Mucosa of stomach (tissue), 1 donor: Measurements from ENCODE around the gene RAI1.

Source experiments
- H3K27me3 ChIP-seq: one replicate; pipeline ENCODE4 v1.7.0; 2013; ENCODE audit warnings: mild to moderate bottlenecking, low read length; ENCODE audit not compliant: control insufficient read depth, insufficient read depth
- H3K36me3 ChIP-seq: one replicate; pipeline ENCODE4 v1.7.0; 2013; ENCODE audit warnings: low read length; ENCODE audit not compliant: control insufficient read depth, insufficient read depth
- H3K4me1 ChIP-seq: one replicate; pipeline ENCODE4 v1.7.0; 2013; ENCODE audit warnings: mild to moderate bottlenecking, low read length; ENCODE audit not compliant: control insufficient read depth, insufficient read depth
- H3K4me3 ChIP-seq: one replicate; pipeline ENCODE4 v1.7.0; 2013; ENCODE audit warnings: low read length
- H3K9ac ChIP-seq: one replicate; pipeline ENCODE4 v1.7.0; 2013; ENCODE audit warnings: mild to moderate bottlenecking, low read length, moderate library complexity
- H3K9me3 ChIP-seq: one replicate; pipeline ENCODE4 v1.7.0; 2013; ENCODE audit warnings: mild to moderate bottlenecking, low read length, moderate library complexity; ENCODE audit not compliant: control insufficient read depth
- donor health status: Pancreatic carcinoma.

The RAI1 gene

GRCh38 chr17:17698869-17699351 lies 17.7 kb downstream of the RAI1 start:
- H3K9me3 ChIP-seq, result no peaks in the 10 kb centered on the region
- peaks cover 84% of the 10 kb centered on the region for H3K4me1 ChIP-seq
- no peaks in the 10 kb centered on the region for H3K27me3 ChIP-seq
- H3K36me3 ChIP-seq, result no peaks in the 10 kb centered on the region
- no peak overlapping the region for H3K9ac ChIP-seq
- no peak overlapping the region for H3K4me3 ChIP-seq

GRCh38 chr17:17699491-17699890 lies 18.2 kb downstream of the RAI1 start:
- Histone ChIP-seq H3K4me3 (no peak overlapping the region), H3K9me3 (no peaks in the 10 kb centered on the region), H3K27me3 (no peaks in the 10 kb centered on the region), H3K9ac (peak overlapping the region; percentile 59), H3K4me1 (peaks cover 81% of the 10 kb centered on the region), H3K36me3 (no peaks in the 10 kb centered on the region)

GRCh38 chr17:17700251-17700969 lies 19.2 kb downstream of the RAI1 start:
- Histone ChIP-seq H3K9ac (peak overlapping the region; percentile 59), H3K27me3 (no peaks in the 10 kb centered on the region), H3K9me3 (no peaks in the 10 kb centered on the region), H3K4me1 (peaks cover 75% of the 10 kb centered on the region), H3K4me3 (no peak overlapping the region), H3K36me3 (no peaks in the 10 kb centered on the region)

- H3K27me3 ChIP-seq, result no peaks in the 10 kb centered on the region
- H3K9ac ChIP-seq, result peak overlapping the region; percentile 59
- no peaks in the 10 kb centered on the region for H3K9me3 ChIP-seq
- no peak overlapping the region for H3K4me3 ChIP-seq
- peaks cover 70% of the 10 kb centered on the region for H3K4me1 ChIP-seq
- H3K36me3 ChIP-seq, result no peaks in the 10 kb centered on the region
Observed at GRCh38 chr17:17701112-17701511, 19.9 kb downstream of the RAI1 start.

GRCh38 chr17:17701658-17702057 lies 20.4 kb downstream of the RAI1 start:
- Histone ChIP-seq H3K4me3 (no peak overlapping the region), H3K36me3 (no peaks in the 10 kb centered on the region), H3K27me3 (no peaks in the 10 kb centered on the region), H3K9me3 (no peaks in the 10 kb centered on the region), H3K9ac (no peak overlapping the region), H3K4me1 (peaks cover 70% of the 10 kb centered on the region)

- H3K9me3 ChIP-seq, result no peaks in the 10 kb centered on the region
- H3K36me3 ChIP-seq, result no peaks in the 10 kb centered on the region
- no peak overlapping the region for H3K9ac ChIP-seq
- no peaks in the 10 kb centered on the region for H3K27me3 ChIP-seq
- H3K4me3 ChIP-seq, result no peak overlapping the region
- peaks cover 62% of the 10 kb centered on the region for H3K4me1 ChIP-seq
Observed at GRCh38 chr17:17702449-17703139, 21.3 kb downstream of the RAI1 start.

GRCh38 chr17:17703140-17703919 lies 22.1 kb downstream of the RAI1 start:
- H3K4me1 ChIP-seq, result peaks cover 61% of the 10 kb centered on the region
- H3K36me3 ChIP-seq, result no peaks in the 10 kb centered on the region
- H3K9ac ChIP-seq, result no peak overlapping the region
- H3K27me3 ChIP-seq, result no peaks in the 10 kb centered on the region
- H3K4me3 ChIP-seq, result no peak overlapping the region
- no peaks in the 10 kb centered on the region for H3K9me3 ChIP-seq

GRCh38 chr17:17704931-17705330 lies 23.7 kb downstream of the RAI1 start:
- H3K9ac ChIP-seq, result no peak overlapping the region
- peaks cover 55% of the 10 kb centered on the region for H3K4me1 ChIP-seq
- H3K27me3 ChIP-seq, result no peaks in the 10 kb centered on the region
- no peak overlapping the region for H3K4me3 ChIP-seq
- H3K9me3 ChIP-seq, result no peaks in the 10 kb centered on the region
- H3K36me3 ChIP-seq, result no peaks in the 10 kb centered on the region

- Histone ChIP-seq H3K36me3 (no peaks in the 10 kb centered on the region), H3K9ac (no peak overlapping the region), H3K27me3 (no peaks in the 10 kb centered on the region), H3K4me3 (no peak overlapping the region), H3K4me1 (peaks cover 56% of the 10 kb centered on the region), H3K9me3 (no peaks in the 10 kb centered on the region)
Observed at GRCh38 chr17:17706140-17707060, 25.1 kb downstream of the RAI1 start.

- Histone ChIP-seq H3K9me3 (no peaks in the 10 kb centered on the region), H3K4me3 (no peak overlapping the region), H3K36me3 (no peaks in the 10 kb centered on the region), H3K9ac (no peak overlapping the region), H3K27me3 (no peaks in the 10 kb centered on the region), H3K4me1 (peaks cover 62% of the 10 kb centered on the region)
Observed at GRCh38 chr17:17708295-17708694, 27.0 kb downstream of the RAI1 start.

- Histone ChIP-seq H3K4me3 (no peak overlapping the region), H3K4me1 (peaks cover 61% of the 10 kb centered on the region), H3K27me3 (no peaks in the 10 kb centered on the region), H3K36me3 (no peaks in the 10 kb centered on the region), H3K9ac (no peak overlapping the region), H3K9me3 (no peaks in the 10 kb centered on the region)
Observed at GRCh38 chr17:17708816-17709215, 27.6 kb downstream of the RAI1 start.
